GM21515 (cell line): Measurements from ENCODE around the gene PPT1.
"Not testable (repeated sequence)": the region's sequence is repeated elsewhere in the genome, so short reads cannot be mapped to it uniquely, and the experiment has no call there.

Experiments
- ATAC-seq: cut with Tn5 transposase; IDR thresholded peaks from one replicate; pipeline ENCODE4 v1.9.1; 2021; ENCODE audit not compliant: unreplicated experiment

Gene PPT1

DNA sequence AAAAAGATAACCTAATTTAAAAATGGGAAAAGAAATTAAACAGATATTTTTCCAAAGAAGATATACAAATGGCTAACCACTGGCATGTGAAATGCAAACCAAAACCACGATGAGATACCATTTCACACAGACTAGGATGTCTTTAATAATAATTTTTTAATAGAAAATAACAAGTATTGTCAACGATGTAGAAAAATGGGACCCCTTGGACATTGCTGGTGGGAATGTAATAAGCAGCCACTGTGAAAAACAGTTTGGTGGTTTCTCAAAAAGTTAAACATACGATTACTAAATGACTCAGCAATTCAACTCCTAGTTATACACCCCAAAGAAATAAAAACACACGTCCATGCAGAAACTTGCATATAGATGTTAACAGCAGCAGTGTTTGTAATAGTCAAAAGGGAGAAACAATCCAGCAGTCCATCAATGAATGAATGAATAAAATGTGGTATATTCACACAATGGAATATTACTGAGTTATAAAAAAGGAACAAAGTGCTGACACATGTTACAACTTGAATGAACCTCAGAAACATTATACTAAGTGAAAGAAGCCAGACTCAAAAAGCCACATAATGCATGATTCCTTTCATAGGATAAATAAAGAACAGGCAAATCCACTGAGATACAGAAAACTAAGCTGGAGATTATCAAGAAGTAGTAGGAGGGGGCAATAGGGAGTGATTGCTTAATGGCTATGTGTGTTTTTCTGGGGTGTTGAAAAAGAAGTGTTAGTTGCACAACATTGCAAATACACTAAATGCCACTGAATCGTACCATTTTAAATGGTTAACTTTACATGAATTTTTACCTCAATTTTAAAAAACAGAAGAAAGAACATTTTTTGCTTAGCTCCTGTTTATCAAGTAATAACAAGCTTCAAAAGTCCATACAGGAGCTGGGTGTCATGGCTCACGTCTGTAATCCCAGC is 4.1 kb downstream of the PPT1 start:
- ATAC-seq = no peak

GRCh38 chr1:40092241-40092640 is 4.8 kb downstream of the PPT1 start:
- ATAC-seq = no peak

- no peak for ATAC-seq
These were observed 6.2 kb downstream of the PPT1 start for GRCh38 chr1:40090652-40091355.

GRCh38 chr1:40084750-40085149 is 12.3 kb downstream of the PPT1 start:
- ATAC-seq = not testable (repeated sequence)

DNA sequence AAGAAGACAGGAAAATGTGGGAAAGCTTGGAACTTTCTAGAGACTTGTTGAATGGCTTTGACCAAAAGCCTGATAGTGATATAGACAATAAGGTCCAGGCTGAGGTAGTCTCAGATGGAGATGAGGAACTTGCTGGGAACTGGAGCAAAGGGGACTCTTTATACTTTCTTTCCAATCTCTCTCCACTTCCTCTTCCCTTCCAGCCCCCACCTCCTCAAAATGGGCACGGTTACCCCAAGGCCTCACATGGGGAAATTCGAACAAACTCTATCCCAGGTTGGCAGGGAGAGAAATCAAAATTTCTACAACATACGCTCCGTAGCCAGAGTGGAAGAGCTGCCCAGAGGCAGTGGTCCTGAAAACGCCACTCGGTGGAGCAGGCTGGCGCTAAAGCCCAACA is 15.2 kb downstream of the PPT1 start:
- no peak for ATAC-seq

- no peak for ATAC-seq
These were observed 17.2 kb downstream of the PPT1 start for GRCh38 chr1:40079774-40080400.

DNA sequence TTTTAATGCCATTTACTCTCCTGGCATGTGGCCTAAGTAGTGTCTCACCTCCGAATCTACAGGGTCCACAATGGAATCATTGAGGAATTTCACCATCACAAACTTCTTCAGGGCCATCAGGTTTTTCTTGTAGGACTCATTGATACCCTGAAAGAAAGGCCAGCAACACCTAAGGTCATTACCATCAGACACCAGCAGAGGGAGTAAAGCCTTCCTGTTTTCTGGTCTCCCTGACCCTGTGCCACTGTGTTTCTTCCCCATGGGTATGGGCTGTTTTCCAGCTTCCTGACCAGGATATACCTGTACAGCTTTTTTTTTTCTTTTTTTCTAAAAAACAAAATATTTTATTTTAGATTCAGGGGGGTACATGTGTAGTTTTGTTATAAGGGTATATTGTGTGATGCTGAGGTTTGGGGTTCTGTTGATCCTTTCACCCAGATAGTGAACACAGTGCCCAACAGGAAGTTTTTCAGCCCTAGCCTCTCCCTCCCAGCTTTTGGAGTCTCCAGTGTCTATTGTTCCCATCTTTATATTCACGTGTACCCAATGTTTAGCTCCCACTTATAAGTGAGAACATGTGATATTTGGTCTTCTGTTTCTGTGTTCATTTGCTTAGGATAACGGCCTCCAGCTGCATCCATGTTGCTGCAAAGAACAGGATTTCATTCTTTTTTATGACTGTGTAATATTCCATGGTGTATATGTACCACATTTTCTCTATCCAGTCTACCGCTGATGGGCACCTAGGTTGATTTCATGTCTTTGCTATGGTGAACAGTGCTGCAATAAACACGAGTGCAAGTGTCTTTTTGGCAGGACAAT is 18.3 kb downstream of the PPT1 start:
- ATAC-seq = no peak

DNA sequence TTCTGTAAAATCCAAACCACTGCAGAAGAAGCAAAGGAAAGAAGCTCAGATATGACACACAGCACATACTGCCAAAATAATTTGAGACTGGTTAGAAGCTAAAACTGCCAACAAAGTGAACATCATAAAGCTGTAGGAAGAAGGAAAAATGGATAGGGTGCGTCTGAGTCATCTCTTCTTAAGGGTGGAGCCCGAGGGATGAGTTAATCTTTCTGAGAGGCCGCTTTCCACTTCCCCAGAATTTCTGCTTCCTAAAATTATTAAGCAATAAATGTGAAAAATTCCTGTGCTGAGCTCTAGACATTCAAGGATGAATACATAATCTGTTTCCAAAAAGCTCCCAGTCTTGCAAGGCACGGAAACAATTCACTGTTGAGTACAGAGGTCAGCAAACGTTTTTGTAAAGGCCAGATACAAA is 20.1 kb downstream of the PPT1 start:
- ATAC-seq = no peak

GRCh38 chr1:40075266-40075665 is 21.8 kb downstream of the PPT1 start:
- ATAC-seq = no peak

DNA sequence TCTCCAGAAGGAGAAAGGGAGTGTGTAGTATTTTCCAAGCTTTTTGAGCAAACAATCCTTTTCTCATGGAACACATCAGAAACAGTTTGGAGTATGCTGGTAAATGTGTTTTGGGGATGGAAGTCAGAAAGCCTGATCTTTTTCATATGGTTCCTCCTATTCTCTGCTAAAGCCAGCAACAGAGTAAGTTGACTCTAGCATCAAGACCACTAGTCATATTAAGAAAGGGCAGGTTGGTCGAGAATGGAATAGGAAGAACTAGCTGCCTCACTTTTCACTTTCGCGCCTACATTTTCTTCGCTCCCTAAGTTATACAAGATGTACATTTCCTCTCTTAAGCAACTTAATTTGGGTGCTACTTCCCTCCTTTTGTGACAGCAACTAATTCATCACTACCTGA is 24.0 kb downstream of the PPT1 start:
- ATAC-seq = no peak

- ATAC-seq = no peak
These were observed 24.9 kb downstream of the PPT1 start for GRCh38 chr1:40072142-40072541.

- no peak for ATAC-seq
These were observed 29.2 kb downstream of the PPT1 start for GRCh38 chr1:40067851-40068250.

DNA sequence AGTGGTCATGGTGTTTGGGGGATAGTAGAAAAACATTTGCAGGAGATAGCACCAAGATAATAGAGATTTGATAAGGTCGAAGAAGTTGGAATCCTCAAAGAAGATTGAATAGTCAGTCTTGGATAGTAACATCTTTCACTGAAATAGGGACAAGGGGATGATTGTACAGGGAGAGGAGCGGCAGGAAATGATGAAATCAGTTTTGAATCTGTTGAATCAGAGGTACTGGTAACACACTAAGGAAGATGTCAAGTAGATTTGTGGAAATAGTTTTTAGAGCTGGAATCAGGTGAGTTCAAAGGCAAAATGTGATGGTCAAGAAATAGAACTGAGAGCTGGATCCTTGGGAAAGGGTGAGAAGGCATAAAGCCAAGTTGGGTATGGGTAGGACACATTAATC is 30.0 kb downstream of the PPT1 start:
- ATAC-seq = no peak

DNA sequence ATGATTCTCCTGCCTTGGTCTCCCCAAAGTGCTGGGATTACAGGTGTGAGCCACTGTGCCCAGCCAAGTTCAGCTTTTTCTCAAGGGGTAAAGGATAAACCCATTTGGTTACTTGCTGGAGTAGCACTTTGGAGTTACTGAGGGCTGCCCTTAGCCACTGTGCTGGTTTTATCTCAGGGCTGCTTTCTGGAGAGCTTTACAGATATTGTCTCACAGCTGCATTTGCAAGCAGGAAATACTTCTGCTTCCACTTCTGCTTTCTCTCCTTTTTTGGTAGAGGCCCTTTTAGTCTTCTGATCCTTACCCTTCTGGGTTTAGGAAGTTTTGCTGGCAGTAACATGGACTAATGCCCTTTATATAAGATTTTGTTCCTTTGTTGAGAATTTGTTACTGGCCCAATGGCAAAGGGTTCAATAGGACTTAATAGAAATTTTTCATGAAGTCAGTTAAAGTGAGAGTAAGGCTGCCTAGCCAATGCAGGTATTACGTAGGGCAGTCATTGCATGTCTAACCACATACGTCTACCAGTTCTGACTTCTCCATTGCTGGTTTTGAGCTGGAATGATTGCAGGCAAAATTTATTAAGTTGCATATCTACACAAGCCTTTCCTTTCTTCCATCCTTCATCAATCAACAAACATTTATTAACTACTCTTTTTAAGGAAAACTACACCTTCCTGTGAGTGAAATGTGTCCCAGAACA is 32.1 kb downstream of the PPT1 start:
- no peak for ATAC-seq

DNA sequence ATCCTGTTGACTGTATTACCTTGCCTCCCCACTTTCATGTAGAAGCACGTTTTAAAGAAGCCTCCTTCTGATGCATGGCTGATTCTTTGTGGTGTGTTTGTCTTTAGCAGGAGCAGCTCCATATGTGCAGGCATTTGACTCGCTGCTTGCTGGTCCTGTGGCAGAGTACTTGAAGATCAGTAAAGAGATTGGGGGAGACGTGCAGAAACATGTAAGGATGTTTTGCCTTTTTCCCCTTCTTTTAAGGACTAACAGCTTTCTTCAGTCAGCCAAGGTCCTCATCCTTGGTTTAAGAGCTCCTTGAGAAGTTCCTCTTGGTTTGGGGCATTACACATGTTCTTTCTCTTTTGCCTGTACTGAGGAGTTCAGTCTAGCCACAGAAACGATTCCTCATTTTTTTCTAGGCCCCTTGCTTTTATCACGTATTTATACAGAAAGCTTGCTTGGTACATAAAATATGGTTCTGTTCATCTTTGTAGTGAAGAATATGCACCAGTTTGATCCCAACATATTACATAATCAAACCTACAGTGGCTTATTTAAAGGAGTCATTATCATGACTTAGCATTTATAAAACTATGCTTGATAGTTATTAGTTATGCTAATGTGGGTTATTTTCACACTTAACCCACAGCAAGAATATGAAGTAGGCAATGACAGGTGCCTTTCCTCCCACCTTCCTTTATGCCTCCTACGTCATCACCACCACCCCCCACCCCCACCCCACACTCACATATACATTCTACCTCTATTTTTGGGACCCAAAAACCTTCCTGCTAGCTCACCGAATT is 36.9 kb downstream of the PPT1 start:
- ATAC-seq = no peak

GRCh38 chr1:40059338-40059959 is 37.6 kb downstream of the PPT1 start:
- no peak for ATAC-seq

- ATAC-seq = no peak
These were observed 38.4 kb downstream of the PPT1 start for GRCh38 chr1:40058453-40059337.

DNA sequence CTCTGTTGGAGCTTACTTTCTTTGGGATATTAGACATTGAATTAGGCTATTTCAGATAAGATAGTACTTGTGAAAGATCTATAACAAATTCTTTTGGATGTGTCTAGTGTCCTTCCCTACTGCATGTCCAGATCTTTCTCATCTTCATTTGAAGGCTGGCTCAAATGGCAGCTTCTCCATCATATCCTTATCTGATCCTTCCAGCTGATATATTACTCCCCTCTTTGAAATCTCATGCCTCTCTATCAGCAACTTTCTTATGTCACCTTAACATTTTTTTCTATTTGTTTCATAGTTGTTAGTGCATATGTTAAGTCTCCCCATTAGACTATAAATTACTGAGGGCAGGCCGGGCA is 39.0 kb downstream of the PPT1 start:
- no peak for ATAC-seq
